HCT116 (cell line): ENCODE results near the gene PDE7B. TPM values are rescaled to one million over a fixed set of nuclear protein-coding genes. Genes with fewer than 3 reads are reported as not detected.

Source experiments
- ATAC-seq: fragments of 200-7000 bp; cut with Tn5 transposase; 2 replicates; pipeline ENCODE4 v1.9.1; 2020; ENCODE audit warnings: mild to moderate bottlenecking, moderate library complexity
- BruUV-seq: library from RNA; stranded (reverse); fragments of 400-500 nt; replicated peaks from 2 replicates; lab custom pipeline; 2021; lab: Mats Ljungman, UMichigan
- CTCF ChIA-PET: fragments of 300-600 bp; sonication (Branson Sonifier 250); formaldehyde crosslinking; loops from one replicate; lab custom pipeline; 2021; ENCODE audit warnings: antibody characterized with exemption; lab: Charles Lee
- POLR2A ChIA-PET: fragments of 300-600, 350-600 bp; sonication (Branson Sonifier 250); formaldehyde crosslinking; loops from one replicate; lab custom pipeline; 2021; ENCODE audit warnings: antibody characterized with exemption; lab: Charles Lee
- RAD21 ChIA-PET, 2 experiments: fragments of 300-600 bp; sonication (Branson Sonifier 250); formaldehyde crosslinking; loops; one replicate each; lab custom pipeline; 2023; ENCODE audit warnings: low total read pairs in 2 of 2; ENCODE audit not compliant: uncharacterized antibody in 2 of 2, unreplicated experiment in 2 of 2, low non-redundant PET in 1 of 2; lab: Charles Lee
- DNase-seq: peaks from one replicate; pipeline ENCODE4 v3.0.0-alpha.2; 2010; ENCODE audit warnings: low read depth, low spot score
- H2AFZ ChIP-seq: fragments of 200-600 bp; shearing (Covaris generic), sonication (generic); 2 replicates; pipeline ENCODE4 v1.6.1; 2017; ENCODE audit warnings: low read depth, mixed run types, mixed read lengths, antibody characterized with exemption, low read length; ENCODE audit not compliant: poor library complexity, severe bottlenecking
- H3K27ac ChIP-seq: 2 replicates; pipeline ENCODE4 v1.5.1; 2012; ENCODE audit warnings: low read depth, low read length
- H3K27me3 ChIP-seq: fragments of 200-600 bp; sonication (generic); 2 replicates; pipeline ENCODE4 v1.6.1; 2016; ENCODE audit warnings: mixed run types, low read length, mixed read lengths; ENCODE audit not compliant: insufficient read depth
- H3K36me3 ChIP-seq, 2 experiments: fragments of 200-500 bp in 1 of 2; fragments of 200-600 bp in 1 of 2; sonication (Bioruptor generic) in 1 of 2; sonication (generic) in 1 of 2; 2 replicates each; pipeline versions ENCODE4 v1.5.1 to v1.6.1; 2014 to 2016; ENCODE audit warnings: low read length in 2 of 2, inconsistent platforms in 1 of 2, mixed read lengths in 1 of 2, mixed run types in 1 of 2; ENCODE audit not compliant: insufficient read depth in 2 of 2, control insufficient read depth in 1 of 2
- H3K4me1 ChIP-seq, 2 experiments: fragments of 200-600 bp in 1 of 2; sonication (generic) in 1 of 2; 2 replicates each; pipeline versions ENCODE4 v1.5.1 to v1.6.1; 2012 to 2017; ENCODE audit warnings: low read length in 2 of 2, inconsistent platforms in 1 of 2, mild to moderate bottlenecking in 1 of 2, mixed read lengths in 1 of 2, mixed run types in 1 of 2, moderate library complexity in 1 of 2; ENCODE audit not compliant: insufficient read depth in 2 of 2, control insufficient read depth in 1 of 2
- H3K4me2 ChIP-seq: fragments of 200-600 bp; sonication (generic); 2 replicates; pipeline ENCODE4 v1.6.1; 2017; ENCODE audit warnings: mixed run types, low read length, mixed read lengths
- H3K4me3 ChIP-seq, 2 experiments: fragments of 200-600 bp in 1 of 2; sonication (generic) in 1 of 2; replicated peaks in 1 of 2; 2 replicates each; pipeline ENCODE4 v1.5.1; 2011 to 2016; ENCODE audit warnings: low read length in 2 of 2, control low read depth in 1 of 2, low read depth in 1 of 2, mild to moderate bottlenecking in 1 of 2, mixed read lengths in 1 of 2, mixed run types in 1 of 2
- H3K79me2 ChIP-seq: fragments of 200-600 bp; sonication (generic); 2 replicates; pipeline ENCODE4 v1.6.1; 2017; ENCODE audit warnings: mild to moderate bottlenecking, mixed run types, low read length, moderate library complexity, mixed read lengths; ENCODE audit not compliant: insufficient read depth
- H3K9ac ChIP-seq: fragments of 200-600 bp; sonication (generic); 2 replicates; pipeline ENCODE4 v1.6.1; 2016; ENCODE audit warnings: low read length, mixed read lengths
- H3K9me2 ChIP-seq: fragments of 200-600 bp; sonication (generic), shearing (Covaris generic); 2 replicates; pipeline ENCODE4 v1.6.1; 2017; ENCODE audit warnings: mixed run types, mild to moderate bottlenecking, moderate library complexity; ENCODE audit not compliant: insufficient read depth
- H3K9me3 ChIP-seq, 2 experiments: fragments of 200-500 bp in 1 of 2; fragments of 200-600 bp in 1 of 2; sonication (Bioruptor generic) in 1 of 2; sonication (generic) in 1 of 2; 2 replicates each; pipeline ENCODE4 v1.6.1; 2014 to 2017; ENCODE audit warnings: low read length in 2 of 2, mixed read lengths in 2 of 2, inconsistent platforms in 1 of 2, low read depth in 1 of 2, mild to moderate bottlenecking in 1 of 2, mixed run types in 1 of 2, moderate library complexity in 1 of 2; ENCODE audit not compliant: control insufficient read depth in 1 of 2, insufficient read depth in 1 of 2
- H4K20me1 ChIP-seq: fragments of 200-600 bp; sonication (generic), shearing (Covaris generic); 2 replicates; pipeline ENCODE4 v1.6.1; 2017; ENCODE audit warnings: mixed run types, mild to moderate bottlenecking, moderate library complexity; ENCODE audit not compliant: insufficient read depth
- CBX3 ChIP-seq: IDR thresholded peaks from 2 replicates; pipeline ENCODE4 v1.6.1; 2012; ENCODE audit warnings: low read depth
- CTCF ChIP-seq, 3 experiments: fragments of 200-600 bp in 1 of 3; sonication (generic) in 1 of 3; IDR thresholded peaks in 2 of 3; conservative IDR thresholded peaks in 1 of 3; 2 replicates each; pipeline ENCODE4 v1.5.1; 2012 to 2017; ENCODE audit warnings: low read depth in 2 of 3, low read length in 2 of 3, antibody characterized with exemption in 1 of 3, borderline replicate concordance in 1 of 3, control low read depth in 1 of 3, mild to moderate bottlenecking in 1 of 3, mixed read lengths in 1 of 3, mixed run types in 1 of 3, moderate library complexity in 1 of 3; ENCODE audit not compliant: insufficient read depth in 1 of 3
- EGR1 ChIP-seq: IDR thresholded peaks from 2 replicates; pipeline ENCODE4 v1.6.1; 2012; ENCODE audit warnings: low read depth
- ELF1 ChIP-seq: IDR thresholded peaks from 2 replicates; pipeline ENCODE4 v1.6.1; 2012; ENCODE audit warnings: low read depth, borderline replicate concordance
- EZH2 ChIP-seq: fragments of 200-600 bp; sonication (generic); IDR thresholded peaks from 2 replicates; pipeline ENCODE4 v1.6.1; 2017; ENCODE audit warnings: antibody characterized with exemption, mixed run types
- EZH2phosphoT487 ChIP-seq: fragments of 200-600 bp; IDR thresholded peaks from 2 replicates; pipeline ENCODE4 v1.6.1; 2018; ENCODE audit warnings: antibody characterized with exemption, borderline replicate concordance
- JUND ChIP-seq: IDR thresholded peaks from 2 replicates; pipeline ENCODE4 v1.6.1; 2012
- MAX ChIP-seq: IDR thresholded peaks from 2 replicates; pipeline ENCODE4 v1.6.1; 2012
- POLR2A ChIP-seq: IDR thresholded peaks from 2 replicates; pipeline ENCODE4 v1.7.0; 2011; ENCODE audit warnings: borderline replicate concordance; ENCODE audit not compliant: insufficient read depth, insufficient read length; ENCODE audit errors: extremely low read depth
- POLR2AphosphoS5 ChIP-seq: IDR thresholded peaks from 2 replicates; pipeline ENCODE4 v1.6.1; 2011; ENCODE audit warnings: mild to moderate bottlenecking, low read depth, low read length, moderate library complexity
- SP1 ChIP-seq: IDR thresholded peaks from 2 replicates; pipeline ENCODE4 v1.6.1; 2012; ENCODE audit warnings: low read depth
- TCF7L2 ChIP-seq: IDR thresholded peaks from 2 replicates; pipeline ENCODE4 v1.7.0; 2011; ENCODE audit warnings: borderline replicate concordance, inconsistent platforms; ENCODE audit not compliant: insufficient read depth, insufficient read length; ENCODE audit errors: extremely low read depth
- ZNF274 ChIP-seq: fragments of 200-500 bp; sonication (Bioruptor generic); IDR thresholded peaks from 2 replicates; pipeline ENCODE4 v1.6.1; 2014; ENCODE audit warnings: mild to moderate bottlenecking, low read depth, low read length, inconsistent platforms
- intact Hi-C: fragments of 100-400 bp; cut with micrococcal nuclease; formaldehyde crosslinking; loops from 2 replicates; pipeline ENCODE4 v1.10.0; 2022
- total RNA-seq: library from RNA; stranded (reverse); gene quantifications from one replicate; pipeline ENCODE4 v1.2.1, GENCODE V29; 2021; ENCODE audit not compliant: unreplicated experiment

The PDE7B gene
- total RNA-seq, 1 experiment from 2014 or later, result 0.61 TPM

GRCh38 chr6:136052031-136052430 is 200.5 kb downstream of the PDE7B start:
- Histone ChIP-seq H3K4me2 (no peak overlapping the region), H3K36me3 (no peaks in the 10 kb centered on the region), H3K9me2 (no peaks in the 10 kb centered on the region), H4K20me1 (no peaks in the 10 kb centered on the region), H2AFZ (no peak overlapping the region), H3K27me3 (no peaks in the 10 kb centered on the region), H3K79me2 (no peaks in the 10 kb centered on the region), H3K4me3 (no peak overlapping the region), H3K4me1 (no peaks in the 10 kb centered on the region), H3K9ac (no peak overlapping the region), H3K9me3 (no peaks in the 10 kb centered on the region), H3K27ac (no peak overlapping the region)
- ChIA-PET RAD21 (no interaction called here), POLR2A (no interaction called here), CTCF (no interaction called here)
- ATAC-seq (no peak), DNase-seq (no peak)
- intact Hi-C loops, result no loop called here
- no TSS peak for BruUV-seq
- TF ChIP-seq EGR1 (no peak), MAX (no peak), POLR2A (no peak), CTCF (IDR thresholded peaks at IDR 0.05 in 2 of 3, conservative IDR thresholded peaks at IDR 0.05 in 1 of 3; ENCODE audit: borderline replicate concordance in 1 of 3, insufficient read depth in 1 of 3, low read depth in 2 of 3, low read length in 2 of 3) (no peak), EZH2phosphoT487 (no peak), TCF7L2 (no peak), EZH2 (no peak)

GRCh38 chr6:136058852-136059251 is 207.4 kb downstream of the PDE7B start:
- no peak overlapping the region for H2AFZ ChIP-seq
- H3K4me3 ChIP-seq, result no peak overlapping the region
- no TSS peak for BruUV-seq
- no peaks in the 10 kb centered on the region for H3K9me3 ChIP-seq
- H3K36me3 ChIP-seq, result no peaks in the 10 kb centered on the region
- H3K4me1 ChIP-seq, result peaks cover 0 to 3% of the 10 kb centered on the region in 2 experiments; a peak in 1 of 4 replicates
- no peak for DNase-seq
- H3K4me2 ChIP-seq, result no peak overlapping the region
- no peak for TF ChIP-seq POLR2AphosphoS5
- no peak for TF ChIP-seq JUND
- TF ChIP-seq SP1, result no peak
- TF ChIP-seq CBX3, result no peak
- no peak for TF ChIP-seq ELF1
- TF ChIP-seq ZNF274, result no peak
- no peak for TF ChIP-seq EZH2phosphoT487
- TF ChIP-seq CTCF (IDR thresholded peaks at IDR 0.05 in 2 of 3, conservative IDR thresholded peaks at IDR 0.05 in 1 of 3; ENCODE audit: borderline replicate concordance in 1 of 3, insufficient read depth in 1 of 3, low read depth in 2 of 3, low read length in 2 of 3), result no peak
- ChIA-PET CTCF (no interaction called here), POLR2A (no interaction called here), RAD21 (no interaction called here)
- no peak overlapping the region for H3K9ac ChIP-seq
- H3K27ac ChIP-seq, result no peak overlapping the region
- ATAC-seq, result no peak
- H3K79me2 ChIP-seq, result no peaks in the 10 kb centered on the region
- no peaks in the 10 kb centered on the region for H3K9me2 ChIP-seq
- intact Hi-C loops, result no loop called here
- no peaks in the 10 kb centered on the region for H3K27me3 ChIP-seq
- H4K20me1 ChIP-seq, result no peaks in the 10 kb centered on the region
